A673 (cell line): ENCODE measurements around the gene SLC39A13. TPM values are rescaled to one million over a fixed set of nuclear protein-coding genes. Genes with fewer than 3 reads are reported as not detected.

Experiments used
- BruUV-seq: library from RNA; stranded (reverse); fragments of 400-500 nt; replicated peaks from 2 replicates; lab custom pipeline; 2021; lab: Mats Ljungman, UMichigan
- CTCF ChIA-PET: fragments of 300-600 bp; sonication (Branson Sonifier 250); formaldehyde crosslinking; loops from one replicate; lab custom pipeline; 2022; ENCODE audit warnings: antibody characterized with exemption; lab: Charles Lee
- POLR2A ChIA-PET: fragments of 300-600 bp; sonication (Branson Sonifier 250); formaldehyde crosslinking; loops from one replicate; lab custom pipeline; 2022; ENCODE audit warnings: antibody characterized with exemption; ENCODE audit not compliant: low non-redundant PET; lab: Charles Lee
- DNase-seq: peaks from one replicate; pipeline ENCODE4 v3.0.0-alpha.2; 2015; ENCODE audit warnings: low spot score
- H3K27ac ChIP-seq: fragments of 200-600 bp; sonication (generic); 2 replicates; pipeline ENCODE4 v1.5.1; 2016; ENCODE audit warnings: mixed run types, low read depth, mild to moderate bottlenecking, mixed read lengths, antibody characterized with exemption, low read length; ENCODE audit not compliant: poor library complexity, severe bottlenecking
- H3K27me3 ChIP-seq: fragments of 200-600 bp; sonication (generic); replicated peaks from 2 replicates; pipeline ENCODE4 v1.6.1; 2017; ENCODE audit warnings: mixed run types, low read depth, mild to moderate bottlenecking, mixed read lengths, antibody characterized with exemption, low read length; ENCODE audit not compliant: insufficient read depth, poor library complexity
- H3K36me3 ChIP-seq: fragments of 200-600 bp; sonication (generic); 2 replicates; pipeline ENCODE4 v1.6.1; 2016; ENCODE audit warnings: mixed run types, mild to moderate bottlenecking, mixed read lengths, antibody characterized with exemption, low read length; ENCODE audit not compliant: insufficient read depth, poor library complexity, severe bottlenecking
- H3K4me1 ChIP-seq: fragments of 200-600 bp; sonication (generic); 2 replicates; pipeline ENCODE4 v1.6.1; 2017; ENCODE audit warnings: mixed run types, mild to moderate bottlenecking, mixed read lengths, antibody characterized with exemption, low read length; ENCODE audit not compliant: insufficient read depth, poor library complexity, severe bottlenecking
- H3K4me3 ChIP-seq: fragments of 200-600 bp; sonication (generic); 2 replicates; pipeline ENCODE4 v1.5.1; 2016; ENCODE audit warnings: low read depth, mixed run types, mild to moderate bottlenecking, mixed read lengths, low read length; ENCODE audit not compliant: poor library complexity, severe bottlenecking
- H3K9me3 ChIP-seq: fragments of 200-600 bp; sonication (generic); 2 replicates; pipeline ENCODE4 v1.6.1; 2016; ENCODE audit warnings: mixed run types, low read depth, mild to moderate bottlenecking, mixed read lengths, antibody characterized with exemption, low read length; ENCODE audit not compliant: poor library complexity, severe bottlenecking
- EZH2 ChIP-seq: fragments of 200-600 bp; sonication (generic); IDR thresholded peaks from 2 replicates; pipeline ENCODE4 v1.6.1; 2017; ENCODE audit warnings: borderline replicate concordance, low read depth, mild to moderate bottlenecking, mixed read lengths, antibody characterized with exemption, low read length; ENCODE audit not compliant: poor library complexity, severe bottlenecking
- intact Hi-C: fragments of 100-400 bp; cut with micrococcal nuclease; formaldehyde crosslinking; loops from one replicate; pipeline ENCODE4 v1.10.0; 2022; ENCODE audit not compliant: unreplicated experiment
- total RNA-seq: library from RNA; stranded (reverse); gene quantifications from 2 replicates; pipeline ENCODE4 v1.2.3, GENCODE V29; 2021
- TF ChIP-seq, protein P1 (sequence below): fragments of 300-800, 200-600 bp; sonication (generic); conservative IDR thresholded peaks from 2 replicates; pipeline ENCODE4 v1.5.1; 2017; ENCODE audit warnings: low read depth, mild to moderate bottlenecking, antibody characterized with exemption, low read length, moderate library complexity, mixed read lengths

Gene SLC39A13
- total RNA-seq, 1 experiment from 2014 or later = 53.3 TPM

DNA sequence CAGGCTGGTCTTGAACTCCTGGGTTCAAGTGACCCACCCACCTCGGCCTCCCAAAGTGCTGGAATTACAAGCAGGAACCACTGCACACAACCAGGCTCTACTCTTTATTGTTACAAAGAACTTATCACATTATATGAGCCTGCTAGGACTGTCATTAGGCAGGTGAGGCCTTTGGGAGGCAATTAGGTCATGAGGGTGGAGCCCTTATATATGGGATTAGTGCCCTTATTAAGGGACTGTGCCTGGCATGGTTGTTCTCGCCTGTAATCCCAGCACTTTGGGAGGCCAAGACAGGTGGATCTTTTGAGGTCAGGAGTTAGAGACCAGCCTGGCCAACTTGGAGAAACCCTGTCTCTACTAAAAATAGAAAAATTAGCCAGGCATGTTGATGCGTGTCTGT is 28.3 kb downstream of the SLC39A13 start:
- intact Hi-C loops = no loop called here
- CTCF ChIA-PET = interaction anchor here (0.5 kb wide), 1 partner anchor 143 kb away, joined by 4 read pairs; no protein-coding TSS in a partner anchor
- Histone ChIP-seq H3K4me3 (no peak overlapping the region), H3K27ac (no peak overlapping the region), H3K4me1 (no peaks in the 10 kb centered on the region), H3K27me3 (no peaks in the 10 kb centered on the region), H3K9me3 (no peaks in the 10 kb centered on the region), H3K36me3 (no peaks in the 10 kb centered on the region)
- no peak for DNase-seq
- no TSS peak for BruUV-seq
- TF ChIP-seq, protein P1, sequence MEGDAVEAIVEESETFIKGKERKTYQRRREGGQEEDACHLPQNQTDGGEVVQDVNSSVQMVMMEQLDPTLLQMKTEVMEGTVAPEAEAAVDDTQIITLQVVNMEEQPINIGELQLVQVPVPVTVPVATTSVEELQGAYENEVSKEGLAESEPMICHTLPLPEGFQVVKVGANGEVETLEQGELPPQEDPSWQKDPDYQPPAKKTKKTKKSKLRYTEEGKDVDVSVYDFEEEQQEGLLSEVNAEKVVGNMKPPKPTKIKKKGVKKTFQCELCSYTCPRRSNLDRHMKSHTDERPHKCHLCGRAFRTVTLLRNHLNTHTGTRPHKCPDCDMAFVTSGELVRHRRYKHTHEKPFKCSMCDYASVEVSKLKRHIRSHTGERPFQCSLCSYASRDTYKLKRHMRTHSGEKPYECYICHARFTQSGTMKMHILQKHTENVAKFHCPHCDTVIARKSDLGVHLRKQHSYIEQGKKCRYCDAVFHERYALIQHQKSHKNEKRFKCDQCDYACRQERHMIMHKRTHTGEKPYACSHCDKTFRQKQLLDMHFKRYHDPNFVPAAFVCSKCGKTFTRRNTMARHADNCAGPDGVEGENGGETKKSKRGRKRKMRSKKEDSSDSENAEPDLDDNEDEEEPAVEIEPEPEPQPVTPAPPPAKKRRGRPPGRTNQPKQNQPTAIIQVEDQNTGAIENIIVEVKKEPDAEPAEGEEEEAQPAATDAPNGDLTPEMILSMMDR = no peak
- TF ChIP-seq EZH2 = no peak
- POLR2A ChIA-PET = no interaction called here

DNA sequence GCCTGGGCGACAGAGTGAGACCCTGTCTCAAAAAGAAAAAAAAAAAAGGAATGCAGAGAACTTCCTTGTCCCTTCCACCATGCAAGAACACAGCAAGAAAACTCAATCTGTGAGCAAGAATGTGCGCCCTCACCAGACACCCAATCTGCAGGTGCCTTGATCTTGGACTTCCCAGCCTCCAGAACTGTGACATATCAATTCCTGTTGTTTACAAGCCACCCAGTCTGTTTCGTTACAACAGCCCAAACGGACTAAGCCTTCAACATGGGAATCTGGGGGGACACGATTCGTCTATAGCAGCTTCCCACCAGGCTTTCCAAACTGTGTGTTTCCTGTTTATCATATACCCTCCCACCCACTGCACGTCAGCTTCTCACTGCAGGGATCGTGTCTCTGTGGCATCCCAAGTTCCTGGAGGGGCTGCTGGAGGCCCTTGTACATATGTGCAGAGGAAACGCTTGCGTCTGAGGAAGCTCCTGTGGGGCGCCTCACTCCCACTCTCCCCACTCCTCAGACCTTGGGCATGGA is 28.9 kb downstream of the SLC39A13 start:
- intact Hi-C loops = no loop called here
- no TSS peak for BruUV-seq
- no peak for DNase-seq
- Histone ChIP-seq H3K27me3 (no peaks in the 10 kb centered on the region), H3K4me3 (no peak overlapping the region), H3K36me3 (no peaks in the 10 kb centered on the region), H3K4me1 (no peaks in the 10 kb centered on the region), H3K27ac (no peak overlapping the region), H3K9me3 (no peaks in the 10 kb centered on the region)
- TF ChIP-seq, protein P1 = no peak
- TF ChIP-seq EZH2 = no peak
- CTCF ChIA-PET = interaction anchor here (0.5 kb wide), 1 partner anchor 143 kb away, joined by 4 read pairs; no protein-coding TSS in a partner anchor
- POLR2A ChIA-PET = no interaction called here

DNA sequence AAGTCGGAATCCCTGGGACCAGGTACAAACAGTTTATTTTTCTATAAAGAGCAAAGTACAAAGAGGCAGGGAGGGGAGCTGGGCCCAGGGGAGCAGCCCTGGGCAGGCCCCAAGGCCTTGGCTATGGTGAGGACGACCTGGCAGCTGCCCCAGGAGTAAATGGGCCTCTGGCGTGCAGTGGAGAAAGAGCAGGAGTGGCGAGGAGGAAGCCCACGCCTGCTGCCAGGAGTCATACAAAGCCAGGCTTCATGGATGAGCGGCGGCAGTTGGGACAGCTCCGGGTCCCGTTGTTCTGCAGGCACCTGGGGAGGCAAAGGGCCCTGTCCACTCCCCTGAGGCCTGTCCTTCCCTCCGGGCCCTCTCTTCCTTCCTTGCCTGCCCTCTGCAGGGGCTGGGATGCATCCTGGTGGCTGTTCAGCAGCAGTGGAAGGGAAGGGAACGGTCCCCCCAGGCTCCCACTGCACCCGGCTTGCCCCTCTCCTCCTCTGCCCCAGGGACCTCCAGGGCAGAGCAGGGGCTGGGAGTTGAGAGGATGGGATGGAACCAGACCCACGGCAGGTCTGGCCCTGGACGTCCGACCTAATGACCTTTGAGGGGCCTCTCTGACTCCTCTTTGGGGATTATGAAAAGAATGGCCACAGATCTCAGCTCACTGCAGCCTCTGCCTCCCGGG is 29.5 kb downstream of the SLC39A13 start:
- no peak for TF ChIP-seq EZH2
- TF ChIP-seq, protein P1 = no peak
- H3K9me3 ChIP-seq = no peaks in the 10 kb centered on the region
- intact Hi-C loops = no loop called here
- H3K36me3 ChIP-seq = no peaks in the 10 kb centered on the region
- H3K27me3 ChIP-seq = no peaks in the 10 kb centered on the region
- POLR2A ChIA-PET = no interaction called here
- no peaks in the 10 kb centered on the region for H3K4me1 ChIP-seq
- CTCF ChIA-PET = interaction anchor here (0.7 kb wide), 1 partner anchor 17 kb away, joined by 3 read pairs; no protein-coding TSS in a partner anchor
- no peak overlapping the region for H3K4me3 ChIP-seq
- BruUV-seq = no TSS peak
- no peak overlapping the region for H3K27ac ChIP-seq
- DNase-seq = no peak
